Measurements from ENCODE around the gene BCAT1.

Gene BCAT1

DNA sequence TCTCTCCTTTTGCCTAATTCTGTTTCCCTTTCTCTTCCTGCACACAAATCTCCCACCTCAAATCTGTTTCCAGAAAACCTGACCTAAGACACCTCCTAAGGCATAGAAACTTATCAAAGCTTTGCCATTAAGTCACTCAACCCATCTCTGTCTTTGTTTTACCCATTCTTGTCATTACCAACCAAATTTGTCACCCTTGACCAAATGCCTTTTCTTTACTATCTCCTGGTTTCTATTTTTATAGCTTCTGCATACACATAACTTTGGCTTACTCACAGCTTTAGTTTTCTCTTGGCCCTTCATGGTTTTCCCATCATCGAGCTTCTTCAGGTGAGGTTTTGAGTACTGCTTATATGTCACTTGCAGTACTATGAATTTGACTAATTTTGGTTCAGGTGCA lies 184.2 kb downstream of the BCAT1 start:
- Histone ChIP-seq H4K20me1 (ENCODE audit: insufficient read depth, low read length) (no peaks in the 10 kb centered on the region), H3K9me3 (ENCODE audit: insufficient read depth, low read length, severe bottlenecking) (peaks cover 3% of the 10 kb centered on the region), H3K4me2 (ENCODE audit: insufficient read depth, low read length) (no peak overlapping the region), H3K4me1 (ENCODE audit: insufficient read depth, low read length) (no peaks in the 10 kb centered on the region), H3K27me3 (ENCODE audit: insufficient read depth, low read length, poor library complexity) (no peaks in the 10 kb centered on the region), H3K9ac (ENCODE audit: low read depth, low read length) (no peak overlapping the region), H3K79me2 (ENCODE audit: insufficient read depth, low read length) (no peaks in the 10 kb centered on the region), H2AFZ (ENCODE audit: low read depth, low read length) (peak overlapping the region; percentile 14; the same call in 1 of the 2 replicates), H3K27ac (ENCODE audit: low read length) (no peak overlapping the region), H3K4me3 (ENCODE audit: low read depth in 1 of 2, low read length in 2 of 2) (no peak overlapping the region), H3K36me3 (ENCODE audit: insufficient read depth, low read length) (no peaks in the 10 kb centered on the region)
- no peak for DNase-seq
- ATAC-seq (ENCODE audit: insufficient read depth, low read depth) = no peak
- TF ChIP-seq, protein P1, sequence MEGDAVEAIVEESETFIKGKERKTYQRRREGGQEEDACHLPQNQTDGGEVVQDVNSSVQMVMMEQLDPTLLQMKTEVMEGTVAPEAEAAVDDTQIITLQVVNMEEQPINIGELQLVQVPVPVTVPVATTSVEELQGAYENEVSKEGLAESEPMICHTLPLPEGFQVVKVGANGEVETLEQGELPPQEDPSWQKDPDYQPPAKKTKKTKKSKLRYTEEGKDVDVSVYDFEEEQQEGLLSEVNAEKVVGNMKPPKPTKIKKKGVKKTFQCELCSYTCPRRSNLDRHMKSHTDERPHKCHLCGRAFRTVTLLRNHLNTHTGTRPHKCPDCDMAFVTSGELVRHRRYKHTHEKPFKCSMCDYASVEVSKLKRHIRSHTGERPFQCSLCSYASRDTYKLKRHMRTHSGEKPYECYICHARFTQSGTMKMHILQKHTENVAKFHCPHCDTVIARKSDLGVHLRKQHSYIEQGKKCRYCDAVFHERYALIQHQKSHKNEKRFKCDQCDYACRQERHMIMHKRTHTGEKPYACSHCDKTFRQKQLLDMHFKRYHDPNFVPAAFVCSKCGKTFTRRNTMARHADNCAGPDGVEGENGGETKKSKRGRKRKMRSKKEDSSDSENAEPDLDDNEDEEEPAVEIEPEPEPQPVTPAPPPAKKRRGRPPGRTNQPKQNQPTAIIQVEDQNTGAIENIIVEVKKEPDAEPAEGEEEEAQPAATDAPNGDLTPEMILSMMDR (IDR thresholded peaks at IDR 0.05; ENCODE audit: borderline replicate concordance, extremely low read depth, low read length, poor library complexity, severe bottlenecking) = no peak
- TF ChIP-seq EZH2 (IDR thresholded peaks at IDR 0.05; ENCODE audit: borderline replicate concordance, low read depth, low read length, severe bottlenecking) = no peak

DNA sequence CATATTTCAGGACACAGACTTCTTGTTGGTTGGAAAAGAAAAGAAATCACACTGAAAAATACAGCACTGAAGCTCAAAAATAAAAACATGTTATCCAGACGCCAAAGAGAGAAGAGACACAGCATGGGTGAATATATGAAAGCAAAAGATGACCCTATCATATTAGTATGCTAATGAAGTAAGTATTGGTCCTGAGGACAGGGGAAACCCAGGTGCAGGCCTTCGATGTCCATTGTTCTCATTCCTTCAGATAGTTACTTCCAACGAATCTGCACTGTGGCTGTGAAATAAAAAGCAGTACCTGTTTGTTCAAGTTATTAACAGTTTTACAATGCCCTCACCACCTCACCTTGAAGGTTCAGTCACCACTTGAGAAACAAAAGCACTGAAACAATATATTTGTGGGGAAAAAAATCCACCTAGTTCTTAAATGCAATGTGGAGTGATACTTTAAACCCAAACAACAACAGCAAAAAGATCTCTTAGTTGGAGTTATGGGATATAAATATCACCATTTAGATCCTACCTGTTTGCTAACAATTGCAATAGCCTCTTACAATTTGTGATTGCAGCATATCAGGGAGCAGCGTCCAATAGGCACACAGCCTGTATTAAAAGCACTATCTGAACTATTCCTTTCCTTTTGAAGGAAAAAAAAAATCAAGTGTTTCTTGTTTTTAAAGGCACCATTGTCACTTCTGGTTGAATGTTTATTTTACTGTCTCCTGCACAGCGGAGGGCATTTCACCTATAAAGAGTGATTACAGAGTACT lies 188.1 kb downstream of the BCAT1 start:
- no peak overlapping the region for H2AFZ ChIP-seq (ENCODE audit: low read depth, low read length)
- H3K9ac ChIP-seq (ENCODE audit: low read depth, low read length) = no peak overlapping the region
- no peaks in the 10 kb centered on the region for H3K4me1 ChIP-seq (ENCODE audit: insufficient read depth, low read length)

GRCh38 chr12:24760162-24760561 lies 188.7 kb downstream of the BCAT1 start:
- no peak overlapping the region for H2AFZ ChIP-seq (ENCODE audit: low read depth, low read length)
- no peaks in the 10 kb centered on the region for H3K79me2 ChIP-seq (ENCODE audit: insufficient read depth, low read length)
- H3K4me2 ChIP-seq (ENCODE audit: insufficient read depth, low read length) = no peak overlapping the region
- no peak overlapping the region for H3K4me3 ChIP-seq (ENCODE audit: low read depth in 1 of 2, low read length in 2 of 2)
- DNase-seq (no peak), ATAC-seq (ENCODE audit: insufficient read depth, low read depth) (no peak)
- H3K27ac ChIP-seq (ENCODE audit: low read length) = no peak overlapping the region
- H3K9ac ChIP-seq (ENCODE audit: low read depth, low read length) = no peak overlapping the region
- no peaks in the 10 kb centered on the region for H3K4me1 ChIP-seq (ENCODE audit: insufficient read depth, low read length)
- H3K36me3 ChIP-seq (ENCODE audit: insufficient read depth, low read length) = no peaks in the 10 kb centered on the region
- H3K27me3 ChIP-seq (ENCODE audit: insufficient read depth, low read length, poor library complexity) = no peaks in the 10 kb centered on the region
- TF ChIP-seq EZH2 (IDR thresholded peaks at IDR 0.05; ENCODE audit: borderline replicate concordance, low read depth, low read length, severe bottlenecking) = no peak
- TF ChIP-seq, protein P1 (IDR thresholded peaks at IDR 0.05; ENCODE audit: borderline replicate concordance, extremely low read depth, low read length, poor library complexity, severe bottlenecking) = no peak
- no peaks in the 10 kb centered on the region for H3K9me3 ChIP-seq (ENCODE audit: insufficient read depth, low read length, severe bottlenecking)
- H4K20me1 ChIP-seq (ENCODE audit: insufficient read depth, low read length) = no peaks in the 10 kb centered on the region

More for the DNA sequence above, 188.1 kb downstream of the BCAT1 start:
- H3K79me2 ChIP-seq (ENCODE audit: insufficient read depth, low read length) = no peaks in the 10 kb centered on the region
- H3K4me2 ChIP-seq (ENCODE audit: insufficient read depth, low read length) = no peak overlapping the region
- H3K36me3 ChIP-seq (ENCODE audit: insufficient read depth, low read length) = no peaks in the 10 kb centered on the region
- H3K9me3 ChIP-seq (ENCODE audit: insufficient read depth, low read length, severe bottlenecking) = no peaks in the 10 kb centered on the region
- no peak overlapping the region for H3K4me3 ChIP-seq (ENCODE audit: low read depth in 1 of 2, low read length in 2 of 2)
- no peaks in the 10 kb centered on the region for H4K20me1 ChIP-seq (ENCODE audit: insufficient read depth, low read length)
- TF ChIP-seq, protein P1 (IDR thresholded peaks at IDR 0.05; ENCODE audit: borderline replicate concordance, extremely low read depth, low read length, poor library complexity, severe bottlenecking) = no peak
- no peak for TF ChIP-seq EZH2 (IDR thresholded peaks at IDR 0.05; ENCODE audit: borderline replicate concordance, low read depth, low read length, severe bottlenecking)
- no peak for ATAC-seq (ENCODE audit: insufficient read depth, low read depth)
- no peak overlapping the region for H3K27ac ChIP-seq (ENCODE audit: low read length)
- no peaks in the 10 kb centered on the region for H3K27me3 ChIP-seq (ENCODE audit: insufficient read depth, low read length, poor library complexity)
- no peak for DNase-seq

All from DND-41 (cell line).